WTC11 (cell line): ENCODE data around the gene SLC25A27. TPM values are rescaled to one million over a fixed set of nuclear protein-coding genes. Genes with fewer than 3 reads are reported as not detected.
A peak's percentile ranks its signal among the peaks of the same experiment; 100 is the strongest.

Experiments used
- ATAC-seq: fragments of 200-7000 bp; cut with Tn5 transposase; 2 replicates; pipeline ENCODE4 v1.10.0; 2021; ENCODE audit warnings: mild to moderate bottlenecking, moderate library complexity
- CTCF ChIA-PET: fragments of 300-600 bp; sonication (Branson Sonifier 250); formaldehyde crosslinking; loops from one replicate; lab custom pipeline; 2021; ENCODE audit warnings: antibody characterized with exemption; lab: Charles Lee
- POLR2A ChIA-PET: fragments of 350-600 bp; sonication (Branson Sonifier 250); formaldehyde crosslinking; loops from one replicate; lab custom pipeline; 2021; ENCODE audit warnings: antibody characterized with exemption; lab: Charles Lee
- DNase-seq: peaks from one replicate; pipeline ENCODE4 v3.0.0; 2021; ENCODE audit warnings: low spot score
- H3K27ac Mint-ChIP-seq: 2 replicates; pipeline ENCODE4 v1.8.0; 2021; ENCODE audit warnings: mixed read lengths
- H3K27me3 Mint-ChIP-seq: 2 replicates; pipeline ENCODE4 v1.8.0; 2021; ENCODE audit warnings: low read depth, mild to moderate bottlenecking, moderate library complexity, mixed read lengths
- H3K36me3 Mint-ChIP-seq: 2 replicates; pipeline ENCODE4 v1.8.0; 2021; ENCODE audit warnings: mixed read lengths
- H3K4me1 Mint-ChIP-seq: 2 replicates; pipeline ENCODE4 v1.8.0; 2022; ENCODE audit warnings: mixed read lengths
- H3K4me3 Mint-ChIP-seq: 2 replicates; pipeline ENCODE4 v1.8.0; 2021; ENCODE audit warnings: mild to moderate bottlenecking, moderate library complexity, mixed read lengths
- H3K9me3 Mint-ChIP-seq: 2 replicates; pipeline ENCODE4 v1.8.0; 2021; ENCODE audit warnings: mixed read lengths
- ARID4B ChIP-seq: sonication (generic); formaldehyde crosslinking; IDR thresholded peaks from 2 replicates; pipeline ENCODE4 v1.8.0; 2023; ENCODE audit warnings: missing genetic modification reagents, mild to moderate bottlenecking, borderline replicate concordance
- ATF1 ChIP-seq: sonication (generic); formaldehyde crosslinking; IDR thresholded peaks from 2 replicates; pipeline ENCODE4 v1.8.1; 2023; ENCODE audit warnings: mild to moderate bottlenecking, moderate library complexity, missing genetic modification reagents
- CREM ChIP-seq: sonication (generic); formaldehyde crosslinking; IDR thresholded peaks from 2 replicates; pipeline ENCODE4 v1.8.1; 2022; ENCODE audit warnings: mild to moderate bottlenecking, missing genetic modification reagents, moderate library complexity
- CTCF ChIP-seq: fragments of 200-600 bp; IDR thresholded peaks from 2 replicates; pipeline ENCODE4 v1.8.0; 2022; ENCODE audit warnings: antibody characterized with exemption
- GTF2I ChIP-seq: fragments of 250-450 bp; sonication (Bioruptor Pico); conservative IDR thresholded peaks from 2 replicates; pipeline ENCODE4 v1.4.0; 2021; ENCODE audit warnings: mild to moderate bottlenecking
- MAX ChIP-seq: sonication (generic); formaldehyde crosslinking; IDR thresholded peaks from 2 replicates; pipeline ENCODE4 v1.8.0; 2022; ENCODE audit warnings: mild to moderate bottlenecking, missing genetic modification reagents
- NFYB ChIP-seq: sonication (generic); formaldehyde crosslinking; conservative IDR thresholded peaks from 2 replicates; pipeline ENCODE4 v1.8.0; 2022; ENCODE audit warnings: low read depth, missing genetic modification reagents
- RELA ChIP-seq: sonication (generic); formaldehyde crosslinking; IDR thresholded peaks from 2 replicates; pipeline ENCODE4 v1.8.1; 2022; ENCODE audit warnings: missing genetic modification reagents, mild to moderate bottlenecking, borderline replicate concordance
- SMAD4 ChIP-seq: sonication (generic); formaldehyde crosslinking; IDR thresholded peaks from 2 replicates; pipeline ENCODE4 v1.8.0; 2022; ENCODE audit warnings: mild to moderate bottlenecking, missing genetic modification reagents
- ZNF512 ChIP-seq: sonication (generic); formaldehyde crosslinking; IDR thresholded peaks from 2 replicates; pipeline ENCODE4 v1.8.1; 2022; ENCODE audit warnings: missing genetic modification reagents, borderline replicate concordance
- total RNA-seq: library from RNA; stranded (reverse); gene quantifications from 3 replicates; pipeline ENCODE4 v1.2.3, GENCODE V29; 2021
- TF ChIP-seq, protein P1 (sequence below): fragments of 250-450 bp; sonication (Bioruptor Pico); IDR thresholded peaks from 2 replicates; pipeline ENCODE4 v2.1.2; 2022; ENCODE audit warnings: mild to moderate bottlenecking, moderate library complexity

SLC25A27 gene
- total RNA-seq, 1 experiment from 2014 or later = 10.9 TPM

GRCh38 chr6:46652603-46653438, at the start of gene SLC25A27, which contains the start of gene CYP39A1 (continued):
- no peak for TF ChIP-seq CTCF
- TF ChIP-seq MAX (CRISPR knock-in tag) = peak; percentile 60; the same call in 1 of the 2 replicates

GRCh38 chr6:46605091-46605797, 47.5 kb upstream of the SLC25A27 start:
- TF ChIP-seq, protein P1, sequence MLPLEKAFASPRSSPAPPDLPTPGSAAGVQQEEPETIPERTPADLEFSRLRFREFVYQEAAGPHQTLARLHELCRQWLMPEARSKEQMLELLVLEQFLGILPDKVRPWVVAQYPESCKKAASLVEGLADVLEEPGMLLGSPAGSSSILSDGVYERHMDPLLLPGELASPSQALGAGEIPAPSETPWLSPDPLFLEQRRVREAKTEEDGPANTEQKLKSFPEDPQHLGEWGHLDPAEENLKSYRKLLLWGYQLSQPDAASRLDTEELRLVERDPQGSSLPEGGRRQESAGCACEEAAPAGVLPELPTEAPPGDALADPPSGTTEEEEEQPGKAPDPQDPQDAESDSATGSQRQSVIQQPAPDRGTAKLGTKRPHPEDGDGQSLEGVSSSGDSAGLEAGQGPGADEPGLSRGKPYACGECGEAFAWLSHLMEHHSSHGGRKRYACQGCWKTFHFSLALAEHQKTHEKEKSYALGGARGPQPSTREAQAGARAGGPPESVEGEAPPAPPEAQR (CRISPR knock-in tag) = no peak
- no peak for TF ChIP-seq ATF1
- TF ChIP-seq ARID4B (CRISPR knock-in tag) = no peak
- TF ChIP-seq SMAD4 (CRISPR knock-in tag) = no peak
- no peak for TF ChIP-seq NFYB (CRISPR knock-in tag)
- TF ChIP-seq GTF2I (CRISPR knock-in tag) = no peak
- no peak for TF ChIP-seq CREM (CRISPR knock-in tag)
- TF ChIP-seq RELA (CRISPR knock-in tag) = no peak
- TF ChIP-seq ZNF512 (CRISPR knock-in tag) = no peak
- CTCF ChIA-PET = no interaction called here
- H3K9me3 Mint-ChIP-seq = peaks cover 3% of the 10 kb centered on the region; the same call in 1 of the 2 replicates
- no peak overlapping the region for H3K27ac Mint-ChIP-seq
- DNase-seq (no peak), ATAC-seq (no peak)
- no peak overlapping the region for H3K4me3 Mint-ChIP-seq
- POLR2A ChIA-PET = interaction anchor here (0.6 kb wide), 1 partner anchor 373 kb away, joined by 3 read pairs; no protein-coding TSS in a partner anchor
- no peaks in the 10 kb centered on the region for H3K36me3 Mint-ChIP-seq
- H3K4me1 Mint-ChIP-seq = peaks cover 4% of the 10 kb centered on the region
- H3K27me3 Mint-ChIP-seq = no peaks in the 10 kb centered on the region; the same call in 1 of the 2 replicates
